GM19372 (cell line): Measurements from ENCODE around the gene NDRG4.
"Not testable (repeated sequence)": the region's sequence is repeated elsewhere in the genome, so short reads cannot be mapped to it uniquely, and the experiment has no call there.

Experiments
- ATAC-seq: cut with Tn5 transposase; IDR thresholded peaks from one replicate; pipeline ENCODE4 v1.9.1; 2021; ENCODE audit warnings: mild to moderate bottlenecking, low read depth, moderate library complexity; ENCODE audit not compliant: unreplicated experiment

Gene NDRG4

DNA sequence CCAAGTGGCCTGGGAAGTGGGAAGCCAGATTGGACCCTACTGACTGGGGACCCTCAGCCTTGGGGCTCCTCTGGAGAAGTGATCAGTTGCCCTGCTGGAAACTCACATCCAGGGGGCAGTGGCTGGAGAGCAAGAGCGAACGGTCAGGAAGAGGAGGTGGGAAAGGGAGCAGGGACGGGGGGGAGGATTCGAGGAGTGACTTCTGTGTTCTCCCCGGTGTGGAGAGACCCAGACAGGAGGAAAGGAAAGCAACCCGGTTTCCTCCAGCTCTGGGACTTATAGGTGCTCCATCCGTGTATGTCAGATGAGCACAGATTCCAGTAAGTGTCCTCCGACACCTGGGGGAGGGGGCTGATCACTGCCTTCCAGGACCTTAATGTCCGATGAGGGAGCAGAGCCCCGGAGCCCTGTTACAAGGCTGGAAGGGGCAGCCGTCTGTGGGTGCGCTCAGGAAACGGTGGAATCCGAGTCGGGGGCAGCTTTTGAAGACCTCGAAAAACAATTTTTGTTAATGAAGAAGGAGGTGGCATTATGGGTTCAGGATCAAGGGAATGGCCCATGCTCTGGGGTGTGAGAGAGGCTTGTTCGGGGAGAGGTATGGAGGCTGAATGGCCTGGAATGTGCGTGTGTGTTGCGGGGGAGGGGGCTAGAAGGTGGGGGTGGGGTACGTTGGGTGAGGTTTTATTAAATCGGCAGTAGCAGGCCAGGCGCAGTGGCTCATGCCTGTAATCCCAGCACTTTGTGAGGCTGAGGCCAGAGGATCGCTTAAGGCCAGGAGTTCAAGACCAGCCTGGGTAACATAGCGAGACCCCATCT, 34.8 kb upstream of the NDRG4 start:
- no peak for ATAC-seq

DNA sequence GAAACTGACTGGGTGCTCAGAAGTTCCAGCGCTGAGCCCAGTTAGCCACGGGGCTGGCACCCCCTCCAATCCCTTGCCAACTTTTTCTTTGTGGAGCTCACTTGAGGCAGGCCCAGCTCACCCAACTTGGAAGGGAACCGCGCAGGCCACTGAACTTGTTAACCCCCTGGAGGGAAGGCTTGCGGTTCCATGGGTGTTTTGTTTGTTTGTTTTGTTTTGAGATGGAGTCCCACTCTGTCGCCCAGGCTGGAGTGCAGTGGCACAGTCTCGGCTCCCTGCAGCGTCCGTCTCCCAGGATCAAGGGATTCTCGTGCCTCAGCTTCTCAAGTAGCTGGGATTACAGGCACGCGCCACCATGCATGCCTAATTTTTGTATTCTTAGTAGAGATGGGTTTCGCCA, 34.1 kb upstream of the NDRG4 start:
- no peak for ATAC-seq

DNA sequence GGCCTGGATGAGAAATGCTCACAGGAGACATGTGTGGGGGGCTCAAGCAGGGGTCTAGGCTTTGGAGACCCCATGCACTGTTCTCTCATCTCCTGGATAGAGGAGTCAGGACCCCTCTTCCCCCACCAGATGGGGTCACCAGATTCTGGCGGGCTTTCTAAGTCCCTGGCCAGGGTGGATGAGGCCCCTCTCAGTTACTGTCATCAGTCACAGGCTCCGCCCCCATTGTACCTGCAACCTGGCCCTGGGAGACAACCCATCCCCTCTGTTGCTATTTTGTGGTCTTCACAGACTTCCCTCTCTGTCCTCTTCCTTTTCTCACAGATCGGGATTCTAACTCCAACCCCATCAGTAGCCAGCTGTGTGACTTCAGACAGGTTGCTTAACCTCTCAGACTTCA, 33.5 kb upstream of the NDRG4 start:
- ATAC-seq: no peak

DNA sequence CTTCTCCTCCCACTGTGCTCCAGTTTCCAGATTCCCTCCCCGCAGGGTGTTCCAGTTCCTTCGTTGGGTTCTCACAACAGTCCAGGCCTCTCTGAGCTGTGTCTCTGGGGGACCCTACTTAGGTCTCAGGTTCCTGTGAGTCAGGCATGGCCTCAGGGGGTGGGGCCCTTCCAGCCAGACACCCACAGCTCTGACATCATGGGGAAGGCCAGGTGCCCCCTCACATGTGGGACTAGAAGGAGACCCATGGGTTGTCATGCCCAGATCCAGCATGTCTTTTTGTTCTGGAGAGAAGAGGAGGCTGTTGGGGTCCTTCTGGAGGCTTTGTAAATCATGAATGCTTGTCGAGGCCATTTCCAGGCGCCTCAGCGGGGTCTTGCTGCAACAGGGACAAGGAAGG, 32.0 kb upstream of the NDRG4 start:
- ATAC-seq: no peak

DNA sequence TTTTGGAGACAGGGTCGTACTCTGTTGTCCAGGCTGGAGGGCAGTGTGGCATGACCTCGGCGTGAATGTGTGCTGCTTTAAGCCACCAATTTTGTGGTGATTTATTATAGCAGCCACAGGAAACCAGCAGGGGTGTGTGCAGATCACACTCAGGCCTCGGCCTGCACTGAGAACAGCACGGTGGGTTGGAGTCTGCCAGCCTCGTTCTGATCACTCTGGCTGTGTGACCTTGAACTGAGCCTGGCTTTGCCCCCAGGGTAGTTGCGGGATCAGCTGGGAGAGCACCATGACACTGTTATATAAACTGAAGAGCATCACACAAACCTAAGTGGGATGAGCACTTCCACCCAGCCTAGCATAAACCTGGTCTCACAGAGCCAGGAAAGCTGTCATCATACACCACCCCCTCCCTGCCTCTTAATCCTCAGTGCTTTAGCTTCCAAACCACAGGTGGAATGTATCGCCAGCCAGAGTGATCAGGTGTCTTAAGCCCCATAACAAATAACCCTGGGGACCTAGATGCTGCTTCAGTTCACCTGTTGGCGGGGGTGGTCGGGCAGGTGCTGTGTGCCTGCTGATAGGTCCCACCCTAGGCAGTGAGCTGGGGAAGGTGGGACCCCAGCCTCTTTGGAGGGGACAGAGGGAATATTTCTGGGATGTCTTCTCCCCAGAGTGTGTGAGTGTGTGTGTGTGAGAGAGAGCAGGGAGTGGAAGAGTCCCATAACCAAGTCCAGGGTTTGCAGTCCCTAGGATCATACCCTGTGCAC, 28.6 kb upstream of the NDRG4 start:
- no peak for ATAC-seq

DNA sequence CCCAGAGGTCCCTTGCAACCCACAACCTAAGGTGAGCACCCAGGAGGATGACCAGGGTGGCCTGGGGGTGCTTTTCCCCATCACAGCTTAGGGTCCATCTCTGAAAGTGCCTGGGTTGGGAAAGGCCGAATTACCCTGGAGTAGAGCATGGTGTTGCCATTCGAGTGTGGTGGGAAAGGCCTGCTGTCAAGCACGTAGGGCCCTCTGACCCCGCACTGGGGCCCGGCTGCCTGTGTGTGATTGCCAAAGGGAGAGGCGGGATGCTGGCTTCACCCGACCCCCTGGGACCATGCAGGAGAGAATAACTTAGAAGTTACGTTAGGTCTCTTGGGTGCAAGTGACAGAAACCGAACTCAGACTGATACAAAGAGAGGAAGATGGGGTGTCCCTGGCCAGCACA, 27.7 kb upstream of the NDRG4 start:
- no peak for ATAC-seq

DNA sequence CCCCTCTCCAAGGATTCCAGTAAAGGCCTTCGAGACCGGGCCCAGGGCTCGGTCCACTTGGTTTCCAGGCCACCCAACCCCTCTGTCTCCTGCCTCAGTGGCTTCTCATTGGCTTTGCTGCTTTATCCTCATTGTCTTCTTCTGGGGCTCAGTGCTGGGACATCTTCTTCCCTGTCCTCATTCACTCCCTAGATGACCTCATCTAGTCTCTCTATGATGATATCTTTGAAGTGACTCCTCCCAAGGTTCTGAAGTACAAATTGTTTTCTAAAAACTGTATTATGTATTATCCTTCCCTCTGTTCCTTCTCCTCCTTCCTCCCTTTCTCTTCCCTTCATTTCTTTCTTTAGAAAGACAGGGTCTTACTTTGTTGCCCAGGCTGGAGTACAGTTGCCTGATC, 27.1 kb upstream of the NDRG4 start:
- ATAC-seq: no peak

DNA sequence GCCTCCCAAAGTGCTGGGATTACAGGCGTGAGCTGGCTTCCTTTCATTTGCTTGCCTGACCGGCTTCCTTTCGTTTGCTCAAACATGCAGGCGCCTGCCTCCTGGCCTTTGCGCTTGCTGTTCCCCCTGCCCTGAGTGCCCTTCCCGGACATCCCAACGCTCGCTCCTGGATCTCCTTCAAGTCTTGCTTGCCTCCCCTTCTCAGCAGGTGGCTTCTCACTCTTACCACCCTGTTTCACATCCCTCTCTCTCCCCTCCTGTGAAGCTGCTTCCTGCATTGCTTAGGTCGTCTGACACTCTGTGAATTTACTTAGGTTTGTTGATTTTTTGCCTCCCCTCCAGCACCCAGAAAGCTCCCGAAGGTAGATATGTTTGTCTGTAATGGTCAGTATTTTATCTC, 25.6 kb upstream of the NDRG4 start:
- ATAC-seq: no peak

DNA sequence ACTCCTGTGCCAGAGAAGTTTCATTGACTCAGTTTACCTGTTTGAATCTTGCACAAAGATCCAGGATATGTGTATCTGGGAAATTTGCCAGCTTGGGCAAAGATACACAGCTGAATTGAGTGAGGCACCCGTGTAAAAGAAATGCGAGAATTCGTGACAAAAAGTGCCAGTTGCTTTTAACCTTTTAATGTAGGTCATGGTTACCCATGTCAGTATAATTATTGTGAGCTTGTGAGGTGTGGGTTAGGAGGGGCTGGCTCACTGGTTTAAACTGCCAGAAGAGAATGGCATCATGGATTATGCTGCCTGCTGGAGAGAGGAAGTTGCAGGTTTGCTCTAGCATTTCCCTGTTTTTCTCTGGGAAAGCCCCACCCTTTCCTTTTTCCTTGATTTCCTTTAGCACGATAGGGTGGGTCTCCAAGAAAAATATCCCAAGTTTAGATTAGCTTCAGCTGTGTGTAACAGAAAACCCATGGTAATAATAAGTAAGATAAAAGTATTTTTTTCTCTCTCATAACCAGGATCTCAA, 24.8 kb upstream of the NDRG4 start:
- no peak for ATAC-seq

DNA sequence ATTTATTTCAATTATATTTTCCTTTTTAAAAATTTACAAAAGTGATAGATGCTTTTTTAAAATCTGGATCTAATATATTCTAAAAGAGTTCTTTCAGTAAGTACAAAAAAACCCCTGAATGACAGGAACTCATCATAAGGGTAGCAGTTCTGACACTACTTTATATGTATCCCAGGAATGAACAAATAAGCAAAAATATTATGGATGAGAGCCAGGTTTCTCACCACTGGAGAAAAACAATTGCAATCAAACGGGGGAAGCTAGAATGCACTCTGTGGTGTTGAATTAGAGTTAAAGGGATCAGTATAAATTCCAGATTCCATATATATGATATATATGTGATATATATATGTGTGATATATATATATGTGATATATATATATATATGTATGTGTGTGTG, 23.2 kb upstream of the NDRG4 start:
- no peak for ATAC-seq

DNA sequence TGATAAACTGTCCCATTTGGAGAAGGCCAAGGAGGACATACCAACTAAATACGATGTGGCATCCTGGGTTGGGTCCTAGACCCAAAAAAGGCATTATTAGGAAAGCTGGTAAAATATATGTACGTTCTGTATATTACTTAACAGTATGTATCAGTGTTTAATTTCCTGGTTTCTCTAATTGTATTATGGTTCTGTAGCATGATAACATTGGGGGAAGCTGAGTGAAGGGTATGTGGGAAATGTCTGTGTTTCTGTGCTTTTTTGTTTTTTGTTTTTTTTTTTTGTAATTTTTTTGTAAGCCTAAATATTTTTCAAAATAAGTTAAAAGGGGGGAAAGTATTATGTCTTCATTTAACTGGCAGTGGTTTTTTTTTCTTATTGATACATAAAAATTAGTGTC, 21.5 kb upstream of the NDRG4 start:
- no peak for ATAC-seq

DNA sequence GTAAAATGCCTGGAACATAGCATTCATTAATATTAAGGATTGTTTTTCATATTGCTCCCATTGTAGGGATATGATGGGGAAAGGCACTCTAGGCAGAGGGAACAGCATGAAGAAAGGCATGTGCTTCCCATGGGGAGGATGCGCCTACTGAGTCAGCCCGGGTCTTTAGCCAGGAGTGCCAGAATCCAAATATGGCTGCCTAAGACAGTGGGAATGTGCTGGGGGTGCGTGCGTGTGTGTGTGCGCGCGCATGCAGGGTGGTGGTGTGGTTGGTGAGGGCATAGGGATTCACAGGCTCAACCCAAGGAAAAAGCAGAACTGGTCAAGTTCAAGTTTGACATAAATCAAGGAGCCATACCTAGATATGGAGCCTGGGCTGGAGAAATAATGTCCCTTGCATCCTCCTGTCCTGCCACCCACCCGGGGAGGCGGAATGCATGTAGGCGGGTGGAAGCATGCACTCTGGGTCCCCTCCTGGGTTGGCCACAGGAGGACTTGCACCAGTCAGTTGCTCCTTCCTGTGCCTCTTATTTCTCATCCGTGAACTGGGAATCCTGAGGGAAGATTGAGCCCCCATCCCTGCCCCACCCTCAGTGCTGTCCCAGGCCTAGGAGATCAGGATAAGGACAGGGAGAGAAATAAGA, 18.6 kb upstream of the NDRG4 start:
- ATAC-seq: no peak

DNA sequence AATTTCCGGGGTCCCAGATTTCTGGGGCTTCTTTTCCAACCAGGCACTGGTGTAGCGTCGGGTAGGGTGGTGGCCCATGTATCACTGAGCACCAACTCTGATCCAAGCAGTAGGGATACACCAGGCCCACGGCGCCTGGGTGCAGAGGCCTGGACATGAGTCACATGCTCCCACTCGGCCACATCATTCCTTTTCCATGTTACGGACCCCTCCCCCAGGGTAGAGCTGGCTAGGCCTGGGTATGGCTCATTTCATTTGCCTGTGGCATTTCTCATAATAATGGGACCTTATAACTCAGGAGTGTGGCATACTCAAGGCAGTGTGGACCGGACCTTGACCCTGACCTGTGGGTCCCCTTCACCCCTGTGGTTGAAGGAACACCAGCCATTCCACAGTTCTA, 18.0 kb upstream of the NDRG4 start:
- ATAC-seq: no peak

DNA sequence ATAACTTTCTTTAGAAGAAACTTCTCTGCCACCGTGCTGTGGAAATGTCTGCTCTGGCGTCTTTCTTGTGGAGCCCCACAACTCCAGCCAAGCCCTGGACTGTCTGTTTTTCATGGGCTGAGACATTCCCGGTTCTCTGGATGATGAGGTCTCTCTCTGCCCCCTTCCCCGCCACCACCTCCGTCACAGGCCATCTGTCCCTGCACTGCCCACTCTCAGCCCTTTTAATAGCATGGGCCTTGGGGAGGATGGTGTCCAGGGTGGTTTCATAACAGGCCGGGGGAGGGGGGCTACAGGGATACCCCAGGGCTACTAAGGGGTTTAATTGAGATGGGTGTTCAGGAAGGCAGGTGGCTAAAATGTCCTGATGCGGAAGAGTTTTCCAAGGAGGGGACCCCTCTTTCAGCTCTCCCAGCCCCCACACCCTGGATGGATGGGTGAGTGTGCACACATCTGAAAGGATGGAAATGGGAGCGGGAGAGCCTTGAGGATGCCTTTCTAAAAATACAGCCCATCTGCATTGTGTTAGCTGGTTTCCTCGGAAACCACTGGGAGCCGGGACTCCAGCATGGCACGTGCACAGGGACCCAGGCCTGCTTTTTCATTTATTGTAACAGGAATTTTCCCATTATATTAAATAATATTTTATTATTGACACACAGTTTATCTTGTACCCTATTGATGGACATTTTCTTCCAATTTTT, 14.6 kb upstream of the NDRG4 start:
- ATAC-seq: no peak

DNA sequence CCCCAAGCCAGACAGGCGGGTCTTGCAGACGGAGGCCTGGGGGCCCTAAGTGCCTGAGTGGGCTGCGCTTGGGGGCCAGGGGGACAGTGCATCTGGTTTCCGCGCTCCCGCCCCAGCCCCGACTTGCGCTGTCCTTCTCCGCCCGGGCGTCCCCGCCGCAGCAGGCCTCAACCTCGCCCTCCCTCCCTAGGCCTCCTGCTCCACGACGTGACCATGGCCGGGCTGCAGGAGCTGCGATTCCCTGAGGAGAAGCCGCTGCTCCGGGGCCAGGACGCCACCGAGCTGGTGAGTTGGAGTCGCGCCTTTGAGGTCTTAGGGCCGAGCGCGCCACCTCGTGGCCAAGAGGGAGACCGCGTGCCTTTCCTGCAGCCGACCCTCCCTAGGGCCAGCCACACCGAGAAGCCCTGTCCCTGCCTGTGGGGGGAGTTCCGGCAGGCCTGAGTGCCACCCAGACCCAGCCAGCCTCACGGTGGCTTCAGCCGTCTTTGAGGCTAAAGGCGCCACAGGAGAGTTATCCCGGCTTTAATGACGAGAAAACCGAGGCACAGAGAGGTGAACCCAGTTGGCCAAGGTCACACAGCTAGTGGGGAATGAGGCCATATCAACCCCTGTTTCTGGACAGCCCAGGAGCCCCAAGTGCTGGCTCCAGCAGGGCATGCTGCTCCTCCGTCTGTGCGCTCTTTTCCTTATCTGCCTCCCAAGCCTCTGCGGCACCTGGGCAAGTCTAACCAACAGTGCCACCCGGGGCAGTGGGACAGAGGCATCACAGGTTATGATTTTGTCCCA, 12.2 kb upstream of the NDRG4 start:
- ATAC-seq: no peak

DNA sequence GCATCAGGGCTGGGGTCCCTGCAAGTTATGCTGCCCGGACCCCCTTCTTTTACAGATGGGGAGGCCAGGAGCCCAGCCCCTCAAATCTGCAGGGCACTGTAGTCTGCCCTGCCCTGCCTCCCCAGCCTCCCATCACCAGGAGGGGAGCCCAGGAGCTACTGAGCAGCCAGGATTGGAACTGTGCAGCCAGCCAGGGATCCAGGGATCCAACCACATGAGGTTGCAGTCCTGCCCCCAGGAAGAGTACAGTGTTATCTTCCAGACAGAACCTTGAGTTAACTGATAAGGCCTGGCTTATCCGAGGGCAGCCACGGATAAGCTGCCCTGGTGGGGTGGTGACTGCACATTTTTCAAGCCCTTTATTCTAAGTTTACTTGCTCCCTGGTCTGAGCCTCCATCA, 11.4 kb upstream of the NDRG4 start:
- ATAC-seq: no peak

DNA sequence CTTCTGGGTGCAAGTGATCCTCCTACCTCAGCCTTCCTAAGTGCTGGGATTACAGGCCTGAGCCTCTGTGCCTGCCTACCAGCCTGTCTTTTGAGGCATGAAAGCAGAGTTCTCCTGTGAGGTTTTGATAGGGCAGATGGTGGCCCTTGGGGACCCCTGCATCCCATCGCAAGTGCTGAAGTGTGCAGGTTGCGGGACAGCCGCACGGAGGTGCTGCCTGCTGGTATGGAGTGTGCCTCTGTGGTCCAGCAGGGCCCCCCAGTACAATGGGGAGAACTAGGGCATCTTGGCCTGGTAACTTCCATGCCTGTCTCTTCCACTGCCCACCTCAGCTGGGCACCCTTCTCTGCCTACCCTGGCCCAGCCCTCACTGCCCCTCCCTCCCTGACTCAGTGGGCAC, 9.9 kb upstream of the NDRG4 start:
- ATAC-seq: no peak

DNA sequence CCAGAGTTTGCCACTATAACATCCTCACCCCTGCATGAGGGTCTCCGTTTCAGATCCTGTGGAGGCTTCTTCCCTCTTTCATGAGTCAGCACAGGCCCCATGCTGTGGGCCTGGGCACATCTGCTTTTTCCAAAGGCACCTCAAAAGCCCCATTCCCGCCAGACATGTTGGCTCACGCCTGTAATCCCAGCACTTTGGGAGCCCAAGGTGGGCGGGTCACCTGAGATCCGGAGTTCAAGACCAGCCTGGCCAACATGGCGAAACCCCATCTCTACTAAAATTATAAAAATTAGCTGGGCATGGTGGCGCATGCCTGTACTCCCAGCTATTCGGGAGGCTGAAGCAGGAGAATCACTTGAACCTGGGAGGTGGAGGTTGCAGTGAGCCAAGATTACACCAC, 9.4 kb upstream of the NDRG4 start:
- ATAC-seq: not testable (repeated sequence)

DNA sequence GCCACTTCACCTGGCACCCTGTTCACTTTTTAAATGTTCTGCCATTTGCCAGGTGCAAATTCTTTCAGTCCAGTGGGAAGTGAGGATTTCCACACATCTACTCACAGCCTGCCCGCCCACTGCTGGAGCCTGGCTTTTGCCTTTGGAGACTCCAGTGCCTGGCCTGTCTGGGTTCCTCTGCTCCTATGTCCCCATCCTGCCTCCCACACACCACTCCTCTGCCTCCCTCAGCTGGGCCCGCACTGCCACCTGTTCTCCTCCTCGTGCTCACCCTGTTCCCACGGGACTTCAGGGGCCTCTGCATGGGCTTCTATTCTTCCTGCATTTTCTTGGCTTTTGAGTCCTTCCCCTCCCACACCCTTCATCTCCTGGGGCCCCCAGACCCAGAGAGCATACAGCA, 7.9 kb upstream of the NDRG4 start:
- ATAC-seq: no peak

DNA sequence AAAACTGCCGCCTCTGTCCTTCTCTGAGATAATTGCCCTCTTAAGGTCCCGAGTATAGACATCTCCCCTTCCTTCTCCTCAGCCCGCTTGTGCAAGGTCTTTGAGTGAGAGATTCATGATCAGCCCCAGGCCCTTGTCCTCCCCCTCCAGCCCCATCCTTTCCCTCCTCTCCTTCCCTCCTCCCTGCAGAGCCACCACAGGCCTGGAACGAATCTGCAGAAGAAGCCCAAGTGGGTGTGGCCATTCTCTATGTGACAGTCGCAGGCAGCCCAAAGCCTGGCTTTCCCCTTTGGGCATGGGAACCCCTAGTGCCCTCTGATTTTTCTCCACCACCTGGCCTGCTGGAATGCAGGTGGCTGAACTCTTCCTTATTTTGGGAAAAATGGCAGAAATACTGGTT, 7.2 kb upstream of the NDRG4 start:
- no peak for ATAC-seq
